Peyer's patch (tissue), 4 donors: Measurements from ENCODE around the gene TCF12. TPM values are rescaled to one million over a fixed set of nuclear protein-coding genes. Genes with fewer than 3 reads are reported as not detected.

Source experiments
- DNase-seq, 3 donors: peaks; one replicate each; pipeline ENCODE4 v3.0.0-alpha.2; 2017 to 2019
- H3K27ac ChIP-seq, 4 donors: fragments of 200-600 bp; sonication (generic); one replicate each; pipeline ENCODE4 v1.5.1; 2016 to 2019
- H3K27me3 ChIP-seq, 2 donors: fragments of 200-600 bp; sonication (generic); one replicate each; pipeline ENCODE4 v1.5.1; 2019
- H3K36me3 ChIP-seq, 3 donors: fragments of 200-600 bp; sonication (generic); one replicate each; pipeline ENCODE4 v1.5.1; 2016 to 2019
- H3K4me1 ChIP-seq, 4 donors: fragments of 200-600 bp; sonication (generic); one replicate each; pipeline ENCODE4 v1.5.1; 2016 to 2019
- H3K4me3 ChIP-seq, 4 donors: fragments of 200-600 bp; sonication (generic); 1 replicate in 3 of 4; 2 replicates in 1 of 4; pipeline ENCODE4 v1.5.1; 2016 to 2019; ENCODE audit warnings: mild to moderate bottlenecking in 1 of 4
- H3K9me3 ChIP-seq, 4 donors: fragments of 200-600 bp; sonication (generic); one replicate each; pipeline ENCODE4 v1.5.1; 2016 to 2019; ENCODE audit warnings: mild to moderate bottlenecking in 1 of 4
- CTCF ChIP-seq, 6 experiments: fragments of 450-650 bp in 4 of 6; fragments of 200-600 bp in 2 of 6; sonication (generic) in 1 of 6; IDR thresholded peaks; one replicate each; pipeline ENCODE4 v1.5.1; 2017 to 2019; ENCODE audit warnings: antibody characterized with exemption in 6 of 6, mild to moderate bottlenecking in 3 of 6, moderate library complexity in 1 of 6
- POLR2A ChIP-seq, 2 donors: fragments of 450-650 bp; IDR thresholded peaks; one replicate each; pipeline ENCODE4 v1.5.1; 2017; ENCODE audit warnings: antibody characterized with exemption in 2 of 2, mild to moderate bottlenecking in 2 of 2, moderate library complexity in 2 of 2
- total RNA-seq, 4 donors: library from RNA; depleted of rRNA; stranded (reverse); fragments of >200 nt; gene quantifications; one replicate each; pipeline ENCODE4 v1.1.0, GENCODE V29; 2016

The TCF12 gene
- 100 to 1,000 TPM in 3 of 4 donors, 10 to 100 TPM in 1; 98.4 to 815 (median 215) TPM for total RNA-seq

GRCh38 chr15:56918046-56918938 is at the start of gene TCF12:
TSS of gene TCF12 (plus strand) at chr15:56918644. CDS start at chr15:56919914, 1,270 bp downstream.
- H3K27me3 ChIP-seq, result no peaks in the 10 kb centered on the region
- DNase-seq, result peak; percentile 86 to 95 (median 95)
- peak; percentile 45 to 74 for TF ChIP-seq POLR2A (IDR thresholded peaks at IDR 0.05)
- peak in 4 of 6 experiments; percentile 40 to 62 (median 52) for TF ChIP-seq CTCF (IDR thresholded peaks at IDR 0.05)

GRCh38 chr15:56869573-56869972 is 48.9 kb upstream of the TCF12 start:
- H3K9me3 ChIP-seq, result no peaks in the 10 kb centered on the region
- DNase-seq, result peak in 2 of 3 donors; percentile 52 to 63
- no peak overlapping the region for H3K27ac ChIP-seq
- H3K4me1 ChIP-seq, result no peaks in the 10 kb centered on the region
- no peaks in the 10 kb centered on the region for H3K36me3 ChIP-seq
- H3K27me3 ChIP-seq, result no peaks in the 10 kb centered on the region
- TF ChIP-seq POLR2A (IDR thresholded peaks at IDR 0.05), result no peak
- peak in 4 of 6 experiments; percentile 29 to 63 (median 56) for TF ChIP-seq CTCF (IDR thresholded peaks at IDR 0.05)
- no peak overlapping the region for H3K4me3 ChIP-seq

More at GRCh38 chr15:56918046-56918938, at the start of gene TCF12:
- Histone ChIP-seq H3K36me3 (no peaks in the 10 kb centered on the region), H3K27ac (peak within 1 kb of the TSS; percentile 94 to 97 (median 94)), H3K4me1 (peaks cover 0 to 39% (median 4%) of the 10 kb centered on the region in 4 donors), H3K4me3 (peak within 1 kb of the TSS; percentile 79 to 97 (median 94)), H3K9me3 (no peaks in the 10 kb centered on the region)

- DNase-seq, result no peak
- Histone ChIP-seq H3K9me3 (no peaks in the 10 kb centered on the region), H3K36me3 (peaks cover 0 to 2% (median 0%) of the 10 kb centered on the region in 3 donors), H3K27me3 (no peaks in the 10 kb centered on the region), H3K27ac (no peak overlapping the region), H3K4me3 (no peak overlapping the region), H3K4me1 (no peaks in the 10 kb centered on the region)
- TF ChIP-seq POLR2A (IDR thresholded peaks at IDR 0.05) (no peak), CTCF (IDR thresholded peaks at IDR 0.05) (no peak)
These were observed 47.3 kb upstream of the TCF12 start for GRCh38 chr15:56871185-56871584.

GRCh38 chr15:56871867-56872266 is 46.6 kb upstream of the TCF12 start:
- no peaks in the 10 kb centered on the region for H3K9me3 ChIP-seq
- H3K27ac ChIP-seq, result no peak overlapping the region
- no peaks in the 10 kb centered on the region for H3K27me3 ChIP-seq
- peaks cover 0 to 2% (median 0%) of the 10 kb centered on the region in 3 donors for H3K36me3 ChIP-seq
- no peaks in the 10 kb centered on the region for H3K4me1 ChIP-seq
- no peak for TF ChIP-seq POLR2A (IDR thresholded peaks at IDR 0.05)
- no peak for TF ChIP-seq CTCF (IDR thresholded peaks at IDR 0.05)
- no peak overlapping the region for H3K4me3 ChIP-seq
- DNase-seq, result no peak

- Histone ChIP-seq H3K4me1 (no peaks in the 10 kb centered on the region), H3K9me3 (no peaks in the 10 kb centered on the region), H3K36me3 (peaks cover 0 to 2% (median 0%) of the 10 kb centered on the region in 3 donors), H3K27me3 (no peaks in the 10 kb centered on the region), H3K4me3 (no peak overlapping the region), H3K27ac (no peak overlapping the region)
- no peak for DNase-seq
- TF ChIP-seq POLR2A (IDR thresholded peaks at IDR 0.05) (no peak), CTCF (IDR thresholded peaks at IDR 0.05) (no peak)
These were observed 41.0 kb upstream of the TCF12 start for GRCh38 chr15:56877255-56877970.
